Loucy (cell line): ENCODE results near the gene UGT1A9.
"Not testable (repeated sequence)": the region's sequence is repeated elsewhere in the genome, so short reads cannot be mapped to it uniquely, and the experiment has no call there.

Source experiments
- H2AFZ ChIP-seq: fragments of 200-600 bp; sonication (generic); 2 replicates; pipeline ENCODE4 v1.6.0; 2016; ENCODE audit warnings: antibody characterized with exemption, mild to moderate bottlenecking, low read length, moderate library complexity
- H3F3A ChIP-seq: fragments of 200-600 bp; 2 replicates; pipeline ENCODE4 v1.6.0; 2016; ENCODE audit warnings: antibody characterized with exemption, low read depth, mild to moderate bottlenecking
- H3K27me3 ChIP-seq: fragments of 200-600 bp; sonication (generic); 2 replicates; pipeline ENCODE4 v1.6.1; 2014; ENCODE audit warnings: low read length, mild to moderate bottlenecking; ENCODE audit not compliant: insufficient read depth, poor library complexity, severe bottlenecking
- H3K36me3 ChIP-seq: fragments of 200-600 bp; sonication (generic); 2 replicates; pipeline ENCODE4 v1.6.1; 2016; ENCODE audit warnings: low read length; ENCODE audit not compliant: insufficient read depth
- H3K4me1 ChIP-seq: fragments of 200-600 bp; sonication (generic); 2 replicates; pipeline ENCODE4 v1.5.1; 2014; ENCODE audit warnings: low read length, mild to moderate bottlenecking; ENCODE audit not compliant: insufficient read depth, poor library complexity, severe bottlenecking
- H3K4me2 ChIP-seq: fragments of 200-600 bp; sonication (generic); 2 replicates; pipeline ENCODE4 v1.6.0; 2014; ENCODE audit warnings: antibody characterized with exemption, low read length, low read depth, mild to moderate bottlenecking; ENCODE audit not compliant: poor library complexity, severe bottlenecking
- H3K4me3 ChIP-seq: fragments of 200-600 bp; sonication (generic); 2 replicates; pipeline ENCODE4 v1.5.1; 2014; ENCODE audit warnings: low read length, mild to moderate bottlenecking, mixed read lengths; ENCODE audit not compliant: poor library complexity, severe bottlenecking
- H3K79me2 ChIP-seq: fragments of 200-600 bp; sonication (generic); 2 replicates; pipeline ENCODE4 v1.6.1; 2014; ENCODE audit warnings: low read length; ENCODE audit not compliant: insufficient read depth
- H3K9ac ChIP-seq: fragments of 200-600 bp; sonication (generic); 2 replicates; pipeline ENCODE4 v1.6.0; 2014; ENCODE audit warnings: mild to moderate bottlenecking, low read depth, low read length, moderate library complexity; ENCODE audit not compliant: poor library complexity, severe bottlenecking
- H3K9me2 ChIP-seq: fragments of 200-600 bp; sonication (generic); replicated peaks from 2 replicates; pipeline ENCODE4 v1.6.1; 2016; ENCODE audit warnings: low read depth, low read length, mixed read lengths
- H3K9me3 ChIP-seq: fragments of 200-600 bp; sonication (generic); 2 replicates; pipeline ENCODE4 v1.6.1; 2014; ENCODE audit warnings: mild to moderate bottlenecking, antibody characterized with exemption, low read length, low read depth; ENCODE audit not compliant: insufficient read depth
- H4K20me1 ChIP-seq: fragments of 200-600 bp; sonication (generic); 2 replicates; pipeline ENCODE4 v1.6.0; 2014; ENCODE audit warnings: antibody characterized with exemption, low read length, mild to moderate bottlenecking; ENCODE audit not compliant: insufficient read depth, poor library complexity, severe bottlenecking
- CTCF ChIP-seq: fragments of 200-600 bp; sonication (generic); conservative IDR thresholded peaks from 2 replicates; pipeline ENCODE4 v1.5.1; 2014; ENCODE audit warnings: mild to moderate bottlenecking, antibody characterized with exemption, low read length
- EZH2phosphoT487 ChIP-seq: fragments of 200-600 bp; IDR thresholded peaks from 2 replicates; pipeline ENCODE4 v1.6.1; 2018; ENCODE audit warnings: antibody characterized with exemption, mild to moderate bottlenecking, moderate library complexity, borderline replicate concordance

Gene UGT1A9

GRCh38 chr2:233700028-233700635 is 28.4 kb downstream of the UGT1A9 start:
- Histone ChIP-seq H4K20me1 (no peaks in the 10 kb centered on the region), H3K4me3 (no peak overlapping the region), H3K4me1 (no peaks in the 10 kb centered on the region), H3F3A (no peaks in the 10 kb centered on the region), H3K9me3 (no peaks in the 10 kb centered on the region), H3K4me2 (no peak overlapping the region), H3K9ac (no peak overlapping the region), H3K9me2 (no peaks in the 10 kb centered on the region), H3K36me3 (no peaks in the 10 kb centered on the region), H3K27me3 (no peaks in the 10 kb centered on the region), H2AFZ (no peak overlapping the region), H3K79me2 (no peaks in the 10 kb centered on the region)
- TF ChIP-seq EZH2phosphoT487 (no peak), CTCF (no peak)

- not testable (repeated sequence) for H4K20me1 ChIP-seq, H3K36me3 ChIP-seq, H3K9me2 ChIP-seq, H3K4me3 ChIP-seq, H3K79me2 ChIP-seq, H3K9me3 ChIP-seq, H3K4me2 ChIP-seq, H3K27me3 ChIP-seq, H3F3A ChIP-seq, H3K9ac ChIP-seq, H2AFZ ChIP-seq, H3K4me1 ChIP-seq
Measured at GRCh38 chr2:233700842-233701241, 29.1 kb downstream of the UGT1A9 start.

- no peaks in the 10 kb centered on the region for H3K27me3 ChIP-seq
- no peaks in the 10 kb centered on the region for H3K9me2 ChIP-seq
- no peaks in the 10 kb centered on the region for H3K36me3 ChIP-seq
- no peak overlapping the region for H2AFZ ChIP-seq
- H3K4me3 ChIP-seq: no peak overlapping the region
- H4K20me1 ChIP-seq: no peaks in the 10 kb centered on the region
- no peaks in the 10 kb centered on the region for H3F3A ChIP-seq
- no peak overlapping the region for H3K9ac ChIP-seq
- no peaks in the 10 kb centered on the region for H3K4me1 ChIP-seq
- H3K79me2 ChIP-seq: no peaks in the 10 kb centered on the region
- no peaks in the 10 kb centered on the region for H3K9me3 ChIP-seq
- TF ChIP-seq CTCF (no peak), EZH2phosphoT487 (no peak)
- no peak overlapping the region for H3K4me2 ChIP-seq
Measured at GRCh38 chr2:233702238-233702637, 30.5 kb downstream of the UGT1A9 start.

GRCh38 chr2:233705911-233706506 is 34.3 kb downstream of the UGT1A9 start:
- Histone ChIP-seq H4K20me1 (no peaks in the 10 kb centered on the region), H3K36me3 (no peaks in the 10 kb centered on the region), H3K4me3 (no peak overlapping the region), H2AFZ (no peak overlapping the region), H3K4me1 (no peaks in the 10 kb centered on the region), H3K79me2 (no peaks in the 10 kb centered on the region), H3K9me3 (no peaks in the 10 kb centered on the region), H3F3A (no peaks in the 10 kb centered on the region), H3K27me3 (no peaks in the 10 kb centered on the region), H3K9ac (no peak overlapping the region), H3K4me2 (no peak overlapping the region), H3K9me2 (no peaks in the 10 kb centered on the region)
- TF ChIP-seq EZH2phosphoT487 (no peak), CTCF (no peak)
